IMR-90 (cell line): ENCODE results near the gene AQP4. TPM values are rescaled to one million over a fixed set of nuclear protein-coding genes. Genes with fewer than 3 reads are reported as not detected.

Source experiments
- ATAC-seq: fragments of 200-7000 bp; cut with Tn5 transposase; 2 replicates; pipeline ENCODE4 v1.9.1; 2020; ENCODE audit warnings: low read depth, mild to moderate bottlenecking, moderate library complexity
- BruUV-seq: library from RNA; stranded (reverse); fragments of 400-500 nt; replicated peaks from 2 replicates; lab custom pipeline; 2021; lab: Mats Ljungman, UMichigan
- CTCF ChIA-PET: fragments of 300-600 bp; formaldehyde crosslinking; extraction: SDS; loops from one replicate; lab custom pipeline; 2021; ENCODE audit warnings: antibody characterized with exemption; lab: Yijun Ruan, JAX
- POLR2A ChIA-PET: fragments of 300-600 bp; sonication (Branson Sonifier 250); formaldehyde crosslinking; loops from one replicate; lab custom pipeline; 2022; ENCODE audit warnings: antibody characterized with exemption; ENCODE audit not compliant: unreplicated experiment; lab: Charles Lee
- DNase-seq: peaks from one replicate; pipeline ENCODE4 v3.0.0; 2013
- H2AFZ ChIP-seq: replicated peaks from 2 replicates; pipeline ENCODE3; 2013; ENCODE audit warnings: low read length, mild to moderate bottlenecking; ENCODE audit not compliant: poor library complexity
- H2AK5ac ChIP-seq: 2 replicates; pipeline ENCODE4 v1.6.1; 2013; ENCODE audit warnings: low read depth, low read length, inconsistent platforms
- H2AK9ac ChIP-seq: replicated peaks from 2 replicates; pipeline ENCODE3; 2013; ENCODE audit warnings: mild to moderate bottlenecking, low read depth, low read length, moderate library complexity; ENCODE audit not compliant: poor library complexity
- H2BK120ac ChIP-seq: 2 replicates; pipeline ENCODE4 v1.6.1; 2013; ENCODE audit warnings: low read depth, low read length, inconsistent platforms
- H2BK15ac ChIP-seq: 3 replicates; pipeline ENCODE4 v1.6.1; 2013; ENCODE audit warnings: low read depth, low read length, inconsistent platforms
- H2BK20ac ChIP-seq: 2 replicates; pipeline ENCODE4 v1.6.1; 2013; ENCODE audit warnings: low read depth, mild to moderate bottlenecking, inconsistent platforms, low read length, moderate library complexity
- H2BK5ac ChIP-seq: 2 replicates; pipeline ENCODE4 v1.6.1; 2013; ENCODE audit warnings: mild to moderate bottlenecking, low read depth, low read length, inconsistent platforms; ENCODE audit not compliant: poor library complexity, severe bottlenecking
- H3K14ac ChIP-seq: replicated peaks from 2 replicates; pipeline ENCODE4 v1.6.1; 2013; ENCODE audit warnings: low read depth, low read length, inconsistent platforms
- H3K18ac ChIP-seq: 2 replicates; pipeline ENCODE4 v1.6.1; 2013; ENCODE audit warnings: low read depth, low read length, control low read depth
- H3K23ac ChIP-seq: 2 replicates; pipeline ENCODE4 v1.6.1; 2013; ENCODE audit warnings: low read depth, low read length, inconsistent platforms
- H3K27ac ChIP-seq: 2 replicates; pipeline ENCODE4 v1.5.1; 2013; ENCODE audit warnings: mild to moderate bottlenecking, control low read depth, low read length; ENCODE audit not compliant: insufficient read depth
- H3K27me3 ChIP-seq: 2 replicates; pipeline ENCODE4 v1.6.1; 2013; ENCODE audit warnings: low read length; ENCODE audit not compliant: control insufficient read depth, insufficient read depth
- H3K36me3 ChIP-seq: 2 replicates; pipeline ENCODE4 v1.6.1; 2013; ENCODE audit warnings: low read length, mixed read lengths; ENCODE audit not compliant: control insufficient read depth, insufficient read depth
- H3K4ac ChIP-seq: 2 replicates; pipeline ENCODE4 v1.6.1; 2013; ENCODE audit warnings: low read depth, low read length, inconsistent platforms
- H3K4me1 ChIP-seq: 2 replicates; pipeline ENCODE4 v1.6.1; 2013; ENCODE audit warnings: low read length, mixed read lengths; ENCODE audit not compliant: control insufficient read depth, insufficient read depth
- H3K4me2 ChIP-seq: 2 replicates; pipeline ENCODE4 v1.6.1; 2013; ENCODE audit warnings: low read depth, mild to moderate bottlenecking, control low read depth, low read length, moderate library complexity
- H3K4me3 ChIP-seq: 2 replicates; pipeline ENCODE4 v1.5.1; 2013; ENCODE audit warnings: low read depth, mild to moderate bottlenecking, control low read depth, low read length, moderate library complexity; ENCODE audit not compliant: insufficient read depth
- H3K56ac ChIP-seq: 2 replicates; pipeline ENCODE4 v1.6.1; 2013; ENCODE audit warnings: low read length, inconsistent platforms; ENCODE audit not compliant: insufficient read depth; ENCODE audit errors: extremely low read depth
- H3K79me1 ChIP-seq, 2 experiments: 2 replicates each; pipeline ENCODE4 v1.6.1; 2013; ENCODE audit warnings: low read length in 2 of 2, inconsistent platforms in 1 of 2, low read depth in 1 of 2
- H3K9ac ChIP-seq: 2 replicates; pipeline ENCODE4 v1.6.1; 2013; ENCODE audit warnings: low read depth, low read length, control low read depth
- H3K9me1 ChIP-seq: 2 replicates; pipeline ENCODE4 v1.6.1; 2013; ENCODE audit warnings: low read length, inconsistent platforms; ENCODE audit not compliant: insufficient read depth
- H3K9me3 ChIP-seq: 2 replicates; pipeline ENCODE4 v1.6.1; 2013; ENCODE audit warnings: low read length; ENCODE audit not compliant: control insufficient read depth, insufficient read depth
- H4K20me1 ChIP-seq: 2 replicates; pipeline ENCODE4 v1.6.1; 2013; ENCODE audit warnings: low read length, inconsistent platforms; ENCODE audit not compliant: insufficient read depth
- H4K5ac ChIP-seq: 2 replicates; pipeline ENCODE4 v1.6.1; 2013; ENCODE audit warnings: mild to moderate bottlenecking, low read depth, low read length, control low read depth
- H4K8ac ChIP-seq, 2 experiments: 2 replicates each; pipeline ENCODE4 v1.6.1; 2013; ENCODE audit warnings: low read depth in 2 of 2, low read length in 2 of 2, control low read depth in 1 of 2, inconsistent platforms in 1 of 2
- H4K91ac ChIP-seq: 2 replicates; pipeline ENCODE4 v1.6.1; 2013; ENCODE audit warnings: low read depth, low read length, inconsistent platforms; ENCODE audit not compliant: insufficient read depth
- CEBPB ChIP-seq: IDR thresholded peaks from 2 replicates; pipeline ENCODE4 v1.6.1; 2012; ENCODE audit warnings: low read depth, low read length, improper control_type of control experiment
- CHD1 ChIP-seq: IDR thresholded peaks from 2 replicates; pipeline ENCODE4 v1.6.1; 2012; ENCODE audit warnings: low read depth, low read length, improper control_type of control experiment
- CTCF ChIP-seq: conservative IDR thresholded peaks from 2 replicates; pipeline ENCODE4 v1.5.1; 2012; ENCODE audit warnings: mild to moderate bottlenecking, low read depth, low read length, improper control_type of control experiment
- MAFK ChIP-seq: IDR thresholded peaks from 2 replicates; pipeline ENCODE4 v1.6.1; 2012; ENCODE audit warnings: low read depth, low read length, improper control_type of control experiment
- MXI1 ChIP-seq: IDR thresholded peaks from 2 replicates; pipeline ENCODE4 v1.6.1; 2012; ENCODE audit warnings: low read depth, mild to moderate bottlenecking, low read length, moderate library complexity, borderline replicate concordance
- POLR2A ChIP-seq: IDR thresholded peaks from 2 replicates; pipeline ENCODE4 v1.6.1; 2012; ENCODE audit warnings: mild to moderate bottlenecking, low read depth, low read length
- RCOR1 ChIP-seq: IDR thresholded peaks from 2 replicates; pipeline ENCODE4 v1.6.1; 2012; ENCODE audit warnings: mild to moderate bottlenecking, low read length, improper control_type of control experiment; ENCODE audit not compliant: insufficient replicate concordance
- RFX5 ChIP-seq: IDR thresholded peaks from 2 replicates; pipeline ENCODE4 v1.8.0; 2012; ENCODE audit warnings: low read depth, mild to moderate bottlenecking, low read length, moderate library complexity
- USF2 ChIP-seq: fragments of 150-350 bp; IDR thresholded peaks from 2 replicates; pipeline ENCODE4 v1.6.1; 2017; ENCODE audit warnings: mild to moderate bottlenecking, antibody characterized with exemption, low read length, low read depth
- dilution Hi-C: fragments of 300-500 bp; cut with HindIII; formaldehyde crosslinking; loops from one replicate; pipeline ENCODE4 v1.14.3; 2018; ENCODE audit warnings: low sequenced_read_pairs; ENCODE audit not compliant: unreplicated experiment
- in situ Hi-C: fragments of 300-500 bp; cut with MboI; formaldehyde crosslinking; loops from 3 replicates; pipeline ENCODE4 v1.14.3; 2019; ENCODE audit warnings: low sequenced_read_pairs, inconsistent platforms, mixed read lengths
- intact Hi-C: fragments of 100-400 bp; cut with micrococcal nuclease; formaldehyde crosslinking; loops from 2 replicates; pipeline ENCODE4 v1.10.0; 2022
- polyA plus RNA-seq, 3 experiments: library from polyadenylated mRNA; depleted of rRNA; stranded (reverse); fragments of >200 nt; gene quantifications; 2 replicates each; pipeline ENCODE4 v1.2.3, GENCODE V29; 2012; ENCODE audit warnings: low replicate concordance in 1 of 3
- total RNA-seq: library from RNA; depleted of rRNA; stranded (reverse); fragments of >200 nt; gene quantifications from 2 replicates; pipeline ENCODE4 v1.2.3, GENCODE V29; 2012

The AQP4 gene
- total and polyA plus RNA-seq, 2 of the 4 experiments (the other 2 are of a cell fraction): not detected

GRCh38 chr18:26803643-26804042, 61.9 kb downstream of the AQP4 start:
- H2AK9ac ChIP-seq: no peak overlapping the region
- no peak overlapping the region for H4K5ac ChIP-seq
- no peak overlapping the region for H3K4me2 ChIP-seq
- no peak overlapping the region for H3K14ac ChIP-seq
- H3K4me3 ChIP-seq: no peak overlapping the region
- no peak overlapping the region for H2BK5ac ChIP-seq
- no peak overlapping the region for H2AK5ac ChIP-seq
- H3K79me1 ChIP-seq: no peaks in the 10 kb centered on the region
- POLR2A ChIA-PET: no interaction called here
- no peak overlapping the region for H4K8ac ChIP-seq
- no peak overlapping the region for H3K9ac ChIP-seq
- no peaks in the 10 kb centered on the region for H3K36me3 ChIP-seq
- no peak overlapping the region for H2BK120ac ChIP-seq
- DNase-seq (no peak), ATAC-seq (no peak)
- H4K91ac ChIP-seq: no peak overlapping the region
- H3K9me3 ChIP-seq: peaks cover 4% of the 10 kb centered on the region; the same call in 1 of the 2 replicates
- no peak for TF ChIP-seq MXI1
- no peak for TF ChIP-seq CEBPB
- TF ChIP-seq USF2: no peak
- TF ChIP-seq RCOR1: no peak
- no peak for TF ChIP-seq CHD1
- TF ChIP-seq POLR2A: no peak
- no peak for TF ChIP-seq MAFK
- TF ChIP-seq CTCF: no peak
- no peak for TF ChIP-seq RFX5
- H3K23ac ChIP-seq: no peak overlapping the region
- no peak overlapping the region for H3K18ac ChIP-seq
- no peak overlapping the region for H2BK20ac ChIP-seq
- no TSS peak for BruUV-seq
- no peak overlapping the region for H2BK15ac ChIP-seq
- H4K20me1 ChIP-seq: no peaks in the 10 kb centered on the region
- no peak overlapping the region for H3K27ac ChIP-seq
- H3K9me1 ChIP-seq: no peaks in the 10 kb centered on the region
- no peak overlapping the region for H3K56ac ChIP-seq
- H3K27me3 ChIP-seq: no peaks in the 10 kb centered on the region
- in situ Hi-C loops (no loop called here), intact Hi-C loops (no loop called here), dilution Hi-C loops (no loop called here)
- H3K4ac ChIP-seq: no peak overlapping the region
- no peak overlapping the region for H2AFZ ChIP-seq
- no peaks in the 10 kb centered on the region for H3K4me1 ChIP-seq
- CTCF ChIA-PET: no interaction called here
